22Rv1 (cell line): ENCODE measurements around the gene KDM4B.

ENCODE experiments used
- H3K27ac ChIP-seq: fragments of 450-650 bp; 2 replicates; pipeline ENCODE4 v1.5.1; 2017
- ZFX ChIP-seq: fragments of 450-650 bp; IDR thresholded peaks from 2 replicates; pipeline ENCODE4 v1.6.1; 2017; ENCODE audit warnings: antibody characterized with exemption, borderline replicate concordance
- TF ChIP-seq, protein P1 (sequence below): fragments of 450-650 bp; IDR thresholded peaks from 2 replicates; pipeline ENCODE4 v1.5.1; 2017; ENCODE audit warnings: mild to moderate bottlenecking

Gene KDM4B

DNA sequence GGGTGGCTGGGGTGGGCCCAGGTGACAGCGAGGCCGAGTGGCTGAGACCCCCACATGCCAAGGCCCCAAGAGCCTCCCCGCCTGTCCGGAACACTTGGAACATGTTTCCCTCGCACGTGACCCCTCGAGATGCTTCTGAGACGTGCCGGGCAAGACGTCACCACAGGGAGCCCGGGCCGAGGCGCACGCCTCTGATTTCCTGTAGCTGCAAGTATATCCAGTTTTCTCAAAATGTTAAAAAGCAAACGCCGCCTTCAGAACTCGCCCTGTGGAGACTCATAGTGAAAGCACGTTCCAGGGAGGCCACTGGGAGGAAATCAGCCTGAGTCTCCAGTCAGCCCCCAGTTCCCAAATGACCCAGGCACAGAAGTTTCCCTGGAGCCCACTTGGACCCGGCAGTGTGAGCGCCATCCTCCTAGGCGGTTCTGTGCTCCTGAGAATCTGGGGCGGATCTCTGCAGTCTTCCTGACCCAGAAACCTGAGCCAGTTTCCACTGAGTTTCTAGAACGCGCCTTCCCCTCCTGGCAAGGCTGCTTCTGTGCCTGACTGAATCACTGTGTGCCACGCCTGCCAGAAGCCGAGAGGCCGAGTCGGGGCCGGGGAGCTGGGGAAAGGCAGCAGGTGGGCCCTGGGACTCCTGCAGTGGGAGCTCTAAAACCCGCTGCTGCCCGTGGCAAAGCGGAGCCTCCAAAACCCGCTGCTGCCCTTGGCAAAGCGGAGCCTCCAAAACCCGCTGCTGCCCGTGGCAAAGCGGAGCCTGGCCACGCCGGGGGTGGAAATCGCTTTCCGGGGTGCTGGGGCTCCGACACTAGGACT is 179.3 kb downstream of the KDM4B start:
- no peak overlapping the region for H3K27ac ChIP-seq
- no peak for TF ChIP-seq ZFX
- TF ChIP-seq, protein P1, sequence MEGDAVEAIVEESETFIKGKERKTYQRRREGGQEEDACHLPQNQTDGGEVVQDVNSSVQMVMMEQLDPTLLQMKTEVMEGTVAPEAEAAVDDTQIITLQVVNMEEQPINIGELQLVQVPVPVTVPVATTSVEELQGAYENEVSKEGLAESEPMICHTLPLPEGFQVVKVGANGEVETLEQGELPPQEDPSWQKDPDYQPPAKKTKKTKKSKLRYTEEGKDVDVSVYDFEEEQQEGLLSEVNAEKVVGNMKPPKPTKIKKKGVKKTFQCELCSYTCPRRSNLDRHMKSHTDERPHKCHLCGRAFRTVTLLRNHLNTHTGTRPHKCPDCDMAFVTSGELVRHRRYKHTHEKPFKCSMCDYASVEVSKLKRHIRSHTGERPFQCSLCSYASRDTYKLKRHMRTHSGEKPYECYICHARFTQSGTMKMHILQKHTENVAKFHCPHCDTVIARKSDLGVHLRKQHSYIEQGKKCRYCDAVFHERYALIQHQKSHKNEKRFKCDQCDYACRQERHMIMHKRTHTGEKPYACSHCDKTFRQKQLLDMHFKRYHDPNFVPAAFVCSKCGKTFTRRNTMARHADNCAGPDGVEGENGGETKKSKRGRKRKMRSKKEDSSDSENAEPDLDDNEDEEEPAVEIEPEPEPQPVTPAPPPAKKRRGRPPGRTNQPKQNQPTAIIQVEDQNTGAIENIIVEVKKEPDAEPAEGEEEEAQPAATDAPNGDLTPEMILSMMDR: no peak

DNA sequence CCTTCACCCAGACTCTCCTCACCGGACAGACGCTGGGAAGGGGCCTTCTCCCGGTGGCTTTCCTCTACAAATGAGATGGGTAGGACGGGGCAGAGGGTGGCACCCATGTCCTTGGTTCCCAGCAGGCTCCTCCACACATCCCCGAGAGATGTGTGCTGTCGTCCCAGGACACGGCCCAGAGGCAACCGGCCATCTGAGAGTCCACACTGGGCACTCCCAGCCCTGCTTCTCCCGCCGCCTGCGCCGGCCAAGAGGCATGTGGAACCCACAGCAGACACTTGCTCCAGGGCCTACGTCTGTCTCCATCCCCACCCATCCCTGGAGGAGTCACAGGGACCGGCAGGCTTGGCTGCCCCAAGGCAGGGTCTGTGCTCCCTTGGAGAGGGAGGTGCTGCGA is 179.9 kb downstream of the KDM4B start:
- TF ChIP-seq ZFX: no peak
- TF ChIP-seq, protein P1: no peak

DNA sequence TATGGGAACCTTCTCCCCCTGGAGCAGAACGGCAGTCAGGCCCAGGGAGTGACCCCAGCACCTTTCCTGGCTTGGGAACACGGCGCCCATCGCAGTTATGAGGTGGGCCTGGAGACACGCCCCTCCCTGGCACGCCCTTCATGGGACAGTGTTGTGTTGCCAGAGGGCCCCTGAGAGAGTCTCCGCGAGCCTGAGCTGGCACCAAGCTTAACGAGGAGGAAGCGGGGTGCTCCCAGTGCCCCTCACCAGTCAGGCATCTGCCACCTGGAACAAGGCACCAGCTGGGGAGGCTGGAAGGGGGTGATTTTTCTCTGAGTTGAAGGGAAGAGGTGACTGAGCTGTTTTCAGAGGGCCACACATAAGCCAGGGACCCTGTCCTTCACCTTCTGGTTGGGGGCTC is 180.6 kb downstream of the KDM4B start:
- no peak overlapping the region for H3K27ac ChIP-seq
- TF ChIP-seq, protein P1: no peak
- no peak for TF ChIP-seq ZFX

More for the DNA sequence above, 179.9 kb downstream of the KDM4B start:
- no peak overlapping the region for H3K27ac ChIP-seq

DNA sequence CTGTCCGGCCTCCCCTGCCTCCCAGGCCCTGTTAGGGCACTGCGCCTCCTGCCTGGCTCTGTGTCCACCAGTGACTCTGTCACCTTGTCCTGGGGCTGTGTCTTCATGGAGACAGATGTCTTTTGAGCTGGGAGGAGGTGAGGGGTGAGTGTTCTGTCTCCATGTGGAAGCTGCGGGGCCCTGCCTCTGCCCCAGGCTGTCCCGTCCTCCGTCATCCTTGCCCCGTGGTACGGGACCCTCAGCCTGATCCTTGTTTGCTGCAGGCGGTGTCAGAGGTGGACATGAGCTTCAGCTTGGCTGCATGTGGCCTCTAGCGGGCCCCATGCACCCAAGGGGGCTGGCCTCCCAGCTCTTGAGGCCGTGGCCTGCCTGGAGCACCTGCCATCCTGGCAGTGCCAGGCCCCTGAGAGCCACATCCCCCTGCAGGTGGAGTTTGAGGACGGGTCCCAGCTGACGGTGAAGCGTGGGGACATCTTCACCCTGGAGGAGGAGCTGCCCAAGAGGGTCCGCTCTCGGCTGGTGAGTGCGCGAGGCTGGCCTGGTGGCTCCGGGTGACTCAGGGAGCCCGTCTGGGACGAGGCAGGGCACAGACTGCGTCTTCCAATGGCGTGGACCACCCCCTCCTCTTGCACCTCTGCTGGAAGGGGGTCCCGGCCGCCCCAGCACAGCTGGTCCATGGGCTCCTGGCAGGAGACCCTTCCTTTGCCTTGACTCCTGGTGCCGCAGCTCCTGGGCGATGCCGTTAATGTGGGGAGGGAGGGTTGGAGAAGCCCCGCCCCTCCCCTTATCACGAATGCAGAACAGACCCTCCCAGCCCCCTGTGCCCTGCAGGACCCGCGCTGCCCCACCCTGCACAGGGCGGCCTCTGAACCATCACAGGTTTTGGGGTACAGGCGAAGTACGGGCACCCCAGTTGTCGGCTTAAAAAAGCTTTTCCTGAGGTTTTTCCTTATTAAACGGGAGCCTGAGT is 181.3 kb downstream of the KDM4B start:
- no peak for TF ChIP-seq ZFX
- TF ChIP-seq, protein P1: no peak
- H3K27ac ChIP-seq: no peak overlapping the region

DNA sequence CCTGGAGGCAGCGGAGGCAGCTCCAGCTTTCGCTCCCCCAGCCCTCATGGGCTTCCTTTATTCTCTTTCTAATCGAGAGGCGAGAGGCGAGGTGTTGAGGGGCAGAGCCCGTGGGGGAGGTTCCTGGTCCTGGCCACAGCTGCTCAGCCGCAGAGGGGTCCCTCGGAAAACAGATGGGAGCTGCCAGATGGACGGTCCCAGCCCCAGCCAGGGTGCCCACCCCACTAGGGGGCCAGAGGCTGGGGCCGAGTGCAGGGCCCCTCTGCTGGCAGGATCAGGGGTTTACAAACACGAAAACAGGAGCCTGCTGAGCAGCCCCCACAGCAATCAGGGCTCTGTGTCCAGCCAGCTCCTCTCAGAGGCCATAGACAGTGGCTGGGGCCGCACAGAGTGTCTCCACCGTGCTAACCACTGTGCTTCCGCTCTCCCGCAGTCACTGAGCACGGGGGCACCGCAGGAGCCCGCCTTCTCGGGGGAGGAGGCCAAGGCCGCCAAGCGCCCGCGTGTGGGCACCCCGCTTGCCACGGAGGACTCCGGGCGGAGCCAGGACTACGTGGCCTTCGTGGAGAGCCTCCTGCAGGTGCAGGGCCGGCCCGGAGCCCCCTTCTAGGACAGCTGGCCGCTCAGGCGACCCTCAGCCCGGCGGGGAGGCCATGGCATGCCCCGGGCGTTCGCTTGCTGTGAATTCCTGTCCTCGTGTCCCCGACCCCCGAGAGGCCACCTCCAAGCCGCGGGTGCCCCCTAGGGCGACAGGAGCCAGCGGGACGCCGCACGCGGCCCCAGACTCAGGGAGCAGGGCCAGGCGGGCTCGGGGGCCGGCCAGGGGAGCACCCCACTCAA is 182.2 kb downstream of the KDM4B start:
- no peak for TF ChIP-seq ZFX
- TF ChIP-seq, protein P1: no peak
- H3K27ac ChIP-seq: no peak overlapping the region

DNA sequence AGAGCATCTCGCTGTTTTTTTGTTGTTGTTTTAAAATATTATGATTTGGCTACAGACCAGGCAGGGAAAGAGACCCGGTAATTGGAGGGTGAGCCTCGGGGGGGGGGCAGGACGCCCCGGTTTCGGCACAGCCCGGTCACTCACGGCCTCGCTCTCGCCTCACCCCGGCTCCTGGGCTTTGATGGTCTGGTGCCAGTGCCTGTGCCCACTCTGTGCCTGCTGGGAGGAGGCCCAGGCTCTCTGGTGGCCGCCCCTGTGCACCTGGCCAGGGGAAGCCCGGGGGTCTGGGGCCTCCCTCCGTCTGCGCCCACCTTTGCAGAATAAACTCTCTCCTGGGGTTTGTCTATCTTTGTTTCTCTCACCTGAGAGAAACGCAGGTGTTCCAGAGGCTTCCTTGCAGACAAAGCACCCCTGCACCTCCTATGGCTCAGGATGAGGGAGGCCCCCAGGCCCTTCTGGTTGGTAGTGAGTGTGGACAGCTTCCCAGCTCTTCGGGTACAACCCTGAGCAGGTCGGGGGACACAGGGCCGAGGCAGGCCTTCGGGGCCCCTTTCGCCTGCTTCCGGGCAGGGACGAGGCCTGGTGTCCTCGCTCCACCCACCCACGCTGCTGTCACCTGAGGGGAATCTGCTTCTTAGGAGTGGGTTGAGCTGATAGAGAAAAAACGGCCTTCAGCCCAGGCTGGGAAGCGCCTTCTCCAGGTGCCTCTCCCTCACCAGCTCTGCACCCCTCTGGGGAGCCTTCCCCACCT is 183.3 kb downstream of the KDM4B start:
- no peak overlapping the region for H3K27ac ChIP-seq
- no peak for TF ChIP-seq ZFX
- TF ChIP-seq, protein P1: no peak
